IMR-90 (cell line): Measurements from ENCODE around the gene LIMS2. TPM values are rescaled to one million over a fixed set of nuclear protein-coding genes. Genes with fewer than 3 reads are reported as not detected.

Experiments used
- ATAC-seq: fragments of 200-7000 bp; cut with Tn5 transposase; 2 replicates; pipeline ENCODE4 v1.9.1; 2020; ENCODE audit warnings: low read depth, mild to moderate bottlenecking, moderate library complexity
- BruUV-seq: library from RNA; stranded (reverse); fragments of 400-500 nt; replicated peaks from 2 replicates; lab custom pipeline; 2021; lab: Mats Ljungman, UMichigan
- CTCF ChIA-PET: fragments of 300-600 bp; formaldehyde crosslinking; extraction: SDS; loops from one replicate; lab custom pipeline; 2021; ENCODE audit warnings: antibody characterized with exemption; lab: Yijun Ruan, JAX
- POLR2A ChIA-PET: fragments of 300-600 bp; sonication (Branson Sonifier 250); formaldehyde crosslinking; loops from one replicate; lab custom pipeline; 2022; ENCODE audit warnings: antibody characterized with exemption; ENCODE audit not compliant: unreplicated experiment; lab: Charles Lee
- DNase-seq: peaks from one replicate; pipeline ENCODE4 v3.0.0; 2013
- H2AFZ ChIP-seq: replicated peaks from 2 replicates; pipeline ENCODE3; 2013; ENCODE audit warnings: low read length, mild to moderate bottlenecking; ENCODE audit not compliant: poor library complexity
- H2AK5ac ChIP-seq: 2 replicates; pipeline ENCODE4 v1.6.1; 2013; ENCODE audit warnings: low read depth, low read length, inconsistent platforms
- H2AK9ac ChIP-seq: replicated peaks from 2 replicates; pipeline ENCODE3; 2013; ENCODE audit warnings: mild to moderate bottlenecking, low read depth, low read length, moderate library complexity; ENCODE audit not compliant: poor library complexity
- H2BK120ac ChIP-seq: 2 replicates; pipeline ENCODE4 v1.6.1; 2013; ENCODE audit warnings: low read depth, low read length, inconsistent platforms
- H2BK15ac ChIP-seq: 3 replicates; pipeline ENCODE4 v1.6.1; 2013; ENCODE audit warnings: low read depth, low read length, inconsistent platforms
- H2BK20ac ChIP-seq: 2 replicates; pipeline ENCODE4 v1.6.1; 2013; ENCODE audit warnings: low read depth, mild to moderate bottlenecking, inconsistent platforms, low read length, moderate library complexity
- H2BK5ac ChIP-seq: 2 replicates; pipeline ENCODE4 v1.6.1; 2013; ENCODE audit warnings: mild to moderate bottlenecking, low read depth, low read length, inconsistent platforms; ENCODE audit not compliant: poor library complexity, severe bottlenecking
- H3K14ac ChIP-seq: replicated peaks from 2 replicates; pipeline ENCODE4 v1.6.1; 2013; ENCODE audit warnings: low read depth, low read length, inconsistent platforms
- H3K18ac ChIP-seq: 2 replicates; pipeline ENCODE4 v1.6.1; 2013; ENCODE audit warnings: low read depth, low read length, control low read depth
- H3K23ac ChIP-seq: 2 replicates; pipeline ENCODE4 v1.6.1; 2013; ENCODE audit warnings: low read depth, low read length, inconsistent platforms
- H3K27ac ChIP-seq: 2 replicates; pipeline ENCODE4 v1.5.1; 2013; ENCODE audit warnings: mild to moderate bottlenecking, control low read depth, low read length; ENCODE audit not compliant: insufficient read depth
- H3K27me3 ChIP-seq: 2 replicates; pipeline ENCODE4 v1.6.1; 2013; ENCODE audit warnings: low read length; ENCODE audit not compliant: control insufficient read depth, insufficient read depth
- H3K36me3 ChIP-seq: 2 replicates; pipeline ENCODE4 v1.6.1; 2013; ENCODE audit warnings: low read length, mixed read lengths; ENCODE audit not compliant: control insufficient read depth, insufficient read depth
- H3K4ac ChIP-seq: 2 replicates; pipeline ENCODE4 v1.6.1; 2013; ENCODE audit warnings: low read depth, low read length, inconsistent platforms
- H3K4me1 ChIP-seq: 2 replicates; pipeline ENCODE4 v1.6.1; 2013; ENCODE audit warnings: low read length, mixed read lengths; ENCODE audit not compliant: control insufficient read depth, insufficient read depth
- H3K4me2 ChIP-seq: 2 replicates; pipeline ENCODE4 v1.6.1; 2013; ENCODE audit warnings: low read depth, mild to moderate bottlenecking, control low read depth, low read length, moderate library complexity
- H3K4me3 ChIP-seq: 2 replicates; pipeline ENCODE4 v1.5.1; 2013; ENCODE audit warnings: low read depth, mild to moderate bottlenecking, control low read depth, low read length, moderate library complexity; ENCODE audit not compliant: insufficient read depth
- H3K56ac ChIP-seq: 2 replicates; pipeline ENCODE4 v1.6.1; 2013; ENCODE audit warnings: low read length, inconsistent platforms; ENCODE audit not compliant: insufficient read depth; ENCODE audit errors: extremely low read depth
- H3K79me1 ChIP-seq, 2 experiments: 2 replicates each; pipeline ENCODE4 v1.6.1; 2013; ENCODE audit warnings: low read length in 2 of 2, inconsistent platforms in 1 of 2, low read depth in 1 of 2
- H3K9ac ChIP-seq: 2 replicates; pipeline ENCODE4 v1.6.1; 2013; ENCODE audit warnings: low read depth, low read length, control low read depth
- H3K9me1 ChIP-seq: 2 replicates; pipeline ENCODE4 v1.6.1; 2013; ENCODE audit warnings: low read length, inconsistent platforms; ENCODE audit not compliant: insufficient read depth
- H3K9me3 ChIP-seq: 2 replicates; pipeline ENCODE4 v1.6.1; 2013; ENCODE audit warnings: low read length; ENCODE audit not compliant: control insufficient read depth, insufficient read depth
- H4K20me1 ChIP-seq: 2 replicates; pipeline ENCODE4 v1.6.1; 2013; ENCODE audit warnings: low read length, inconsistent platforms; ENCODE audit not compliant: insufficient read depth
- H4K5ac ChIP-seq: 2 replicates; pipeline ENCODE4 v1.6.1; 2013; ENCODE audit warnings: mild to moderate bottlenecking, low read depth, low read length, control low read depth
- H4K8ac ChIP-seq, 2 experiments: 2 replicates each; pipeline ENCODE4 v1.6.1; 2013; ENCODE audit warnings: low read depth in 2 of 2, low read length in 2 of 2, control low read depth in 1 of 2, inconsistent platforms in 1 of 2
- H4K91ac ChIP-seq: 2 replicates; pipeline ENCODE4 v1.6.1; 2013; ENCODE audit warnings: low read depth, low read length, inconsistent platforms; ENCODE audit not compliant: insufficient read depth
- BHLHE40 ChIP-seq: fragments of 150-350 bp; IDR thresholded peaks from 2 replicates; pipeline ENCODE4 v1.6.1; 2016; ENCODE audit warnings: mild to moderate bottlenecking, low read depth, low read length
- FOS ChIP-seq: fragments of 150-350 bp; IDR thresholded peaks from 2 replicates; pipeline ENCODE4 v1.6.1; 2016; ENCODE audit warnings: low read depth, low read length
- MAZ ChIP-seq: IDR thresholded peaks from 2 replicates; pipeline ENCODE4 v1.6.1; 2012; ENCODE audit warnings: low read depth, mild to moderate bottlenecking, low read length, improper control_type of control experiment, moderate library complexity, borderline replicate concordance
- MXI1 ChIP-seq: IDR thresholded peaks from 2 replicates; pipeline ENCODE4 v1.6.1; 2012; ENCODE audit warnings: low read depth, mild to moderate bottlenecking, low read length, moderate library complexity, borderline replicate concordance
- RAD21 ChIP-seq: IDR thresholded peaks from 2 replicates; pipeline ENCODE4 v1.6.1; 2012; ENCODE audit warnings: low read length, improper control_type of control experiment
- RCOR1 ChIP-seq: IDR thresholded peaks from 2 replicates; pipeline ENCODE4 v1.6.1; 2012; ENCODE audit warnings: mild to moderate bottlenecking, low read length, improper control_type of control experiment; ENCODE audit not compliant: insufficient replicate concordance
- RFX5 ChIP-seq: IDR thresholded peaks from 2 replicates; pipeline ENCODE4 v1.8.0; 2012; ENCODE audit warnings: low read depth, mild to moderate bottlenecking, low read length, moderate library complexity
- WGBS, 2 experiments: methylation state at CpG; one replicate each; pipeline versions ENCODE4 v1.1.5 to v1.1.7; 2013; ENCODE audit warnings: missing lambda C conversion rate in 2 of 2; ENCODE audit not compliant: insufficient read length in 1 of 2; ENCODE audit errors: extremely low coverage in 2 of 2; 5-methylcytosine and 5-hydroxymethylcytosine counted together
- dilution Hi-C: fragments of 300-500 bp; cut with HindIII; formaldehyde crosslinking; loops from one replicate; pipeline ENCODE4 v1.14.3; 2018; ENCODE audit warnings: low sequenced_read_pairs; ENCODE audit not compliant: unreplicated experiment
- in situ Hi-C: fragments of 300-500 bp; cut with MboI; formaldehyde crosslinking; loops from 3 replicates; pipeline ENCODE4 v1.14.3; 2019; ENCODE audit warnings: low sequenced_read_pairs, inconsistent platforms, mixed read lengths
- intact Hi-C: fragments of 100-400 bp; cut with micrococcal nuclease; formaldehyde crosslinking; loops from 2 replicates; pipeline ENCODE4 v1.10.0; 2022
- polyA plus RNA-seq, 3 experiments: library from polyadenylated mRNA; depleted of rRNA; stranded (reverse); fragments of >200 nt; gene quantifications; 2 replicates each; pipeline ENCODE4 v1.2.3, GENCODE V29; 2012; ENCODE audit warnings: low replicate concordance in 1 of 3
- total RNA-seq: library from RNA; depleted of rRNA; stranded (reverse); fragments of >200 nt; gene quantifications from 2 replicates; pipeline ENCODE4 v1.2.3, GENCODE V29; 2012
- TF ChIP-seq, protein P1 (sequence below): fragments of 150-350 bp; IDR thresholded peaks from 2 replicates; pipeline ENCODE4 v1.6.1; 2017; ENCODE audit warnings: mild to moderate bottlenecking, antibody characterized with exemption, low read length, low read depth

The LIMS2 gene
- total and polyA plus RNA-seq, 2 of the 4 experiments (the other 2 are of a cell fraction): 1.3 to 18.8 TPM

DNA sequence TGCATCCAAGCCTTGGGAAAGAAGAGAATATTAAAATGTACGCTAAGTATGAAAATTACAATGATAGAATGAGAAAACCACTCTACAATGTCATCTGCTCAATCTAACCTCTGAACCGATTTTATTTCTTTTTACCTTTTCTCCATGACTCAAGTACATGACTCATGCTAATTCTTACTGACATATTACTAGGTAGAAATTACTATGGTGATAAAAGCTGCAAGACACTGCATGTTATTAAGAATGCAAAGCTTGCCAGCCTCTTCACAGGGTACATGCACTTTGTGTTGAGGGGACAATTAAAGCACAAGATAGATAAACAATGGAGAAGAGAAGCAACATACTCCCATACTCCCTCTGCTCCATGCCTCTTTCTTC lies 46.6 kb upstream of the LIMS2 start:
- no peak overlapping the region for H3K9ac ChIP-seq
- CTCF ChIA-PET: no interaction called here
- no peak overlapping the region for H2BK5ac ChIP-seq
- TF ChIP-seq RCOR1: no peak
- TF ChIP-seq MAZ: no peak
- TF ChIP-seq MXI1: no peak
- TF ChIP-seq RAD21: no peak
- TF ChIP-seq RFX5: no peak
- no peak for TF ChIP-seq BHLHE40
- TF ChIP-seq FOS: peak; percentile 34; the same call in 1 of the 2 replicates
- TF ChIP-seq, protein P1, sequence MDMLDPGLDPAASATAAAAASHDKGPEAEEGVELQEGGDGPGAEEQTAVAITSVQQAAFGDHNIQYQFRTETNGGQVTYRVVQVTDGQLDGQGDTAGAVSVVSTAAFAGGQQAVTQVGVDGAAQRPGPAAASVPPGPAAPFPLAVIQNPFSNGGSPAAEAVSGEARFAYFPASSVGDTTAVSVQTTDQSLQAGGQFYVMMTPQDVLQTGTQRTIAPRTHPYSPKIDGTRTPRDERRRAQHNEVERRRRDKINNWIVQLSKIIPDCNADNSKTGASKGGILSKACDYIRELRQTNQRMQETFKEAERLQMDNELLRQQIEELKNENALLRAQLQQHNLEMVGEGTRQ: no peak
- no peak overlapping the region for H4K91ac ChIP-seq
- no peak overlapping the region for H4K5ac ChIP-seq
- H3K4ac ChIP-seq: no peak overlapping the region
- no peak overlapping the region for H3K23ac ChIP-seq
- H2BK15ac ChIP-seq: no peak overlapping the region
- H3K18ac ChIP-seq: no peak overlapping the region
- H3K4me1 ChIP-seq: peaks cover 1% of the 10 kb centered on the region; the same call in 1 of the 2 replicates
- H2BK120ac ChIP-seq: no peak overlapping the region
- H2AK5ac ChIP-seq: peak overlapping the region; percentile 19; the same call in 1 of the 2 replicates
- H3K4me2 ChIP-seq: no peak overlapping the region
- H3K9me3 ChIP-seq: no peaks in the 10 kb centered on the region
- in situ Hi-C loops (no loop called here), dilution Hi-C loops (no loop called here), intact Hi-C loops (no loop called here)
- H3K27me3 ChIP-seq: no peaks in the 10 kb centered on the region
- no peak overlapping the region for H3K56ac ChIP-seq
- H3K79me1 ChIP-seq: peaks cover 0 to 9% of the 10 kb centered on the region in 2 experiments; a peak in 1 of 4 replicates
- H3K14ac ChIP-seq: no peak overlapping the region; the same call in 1 of the 2 replicates
- no peak overlapping the region for H2BK20ac ChIP-seq
- no TSS peak for BruUV-seq
- no peak overlapping the region for H2AFZ ChIP-seq
- no CpG with 5 or more reads among the region's 2 CpGs for WGBS, 2 experiments
- no peak overlapping the region for H3K4me3 ChIP-seq
- peak; percentile 41 for DNase-seq
- H3K36me3 ChIP-seq: peaks cover 28% of the 10 kb centered on the region
- H3K27ac ChIP-seq: no peak overlapping the region
- no peaks in the 10 kb centered on the region for H4K20me1 ChIP-seq
- POLR2A ChIA-PET: no interaction called here
- no peak overlapping the region for H4K8ac ChIP-seq
- peak; percentile 28; the same call in 1 of the 2 replicates for ATAC-seq
- H2AK9ac ChIP-seq: no peak overlapping the region
- peaks cover 8% of the 10 kb centered on the region for H3K9me1 ChIP-seq
